Skin of body (tissue), 2 donors: Measurements from ENCODE around the gene INSR. TPM values are rescaled to one million over a fixed set of nuclear protein-coding genes. Genes with fewer than 3 reads are reported as not detected.
A peak's percentile ranks its signal among the peaks of the same experiment; 100 is the strongest.
"Not testable (repeated sequence)": the region's sequence is repeated elsewhere in the genome, so short reads cannot be mapped to it uniquely, and the experiment has no call there.

Source experiments
- DNase-seq: peaks from one replicate; lab custom pipeline; 2025; lab: John Stamatoyannopoulos, UW
- total RNA-seq: library from RNA; depleted of rRNA; stranded (reverse); fragments of >200 nt; gene quantifications from one replicate; pipeline ENCODE4 v1.2.3, GENCODE V29; 2014

INSR gene
- total RNA-seq, 1 donor from 2014 or later, result 51.4 TPM

DNA sequence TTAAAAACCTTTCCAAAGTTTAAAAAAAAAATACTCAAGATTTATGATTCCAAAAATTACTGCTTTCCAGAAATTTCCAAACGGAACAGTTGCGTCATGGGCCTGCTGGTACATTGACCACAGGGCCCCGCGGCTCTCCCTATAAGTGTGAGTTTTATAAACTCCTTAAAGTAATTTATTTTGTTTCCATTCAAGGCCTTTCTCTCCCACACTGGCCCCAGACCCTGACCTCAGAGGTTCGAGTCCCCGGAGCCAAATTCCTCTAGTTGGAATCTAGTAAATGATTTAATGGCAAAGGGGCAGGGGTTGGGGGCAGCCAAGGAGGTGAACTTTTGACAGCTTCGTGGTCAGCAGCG, 97.5 kb downstream of the INSR start:
- peak; percentile 37 for DNase-seq

DNA sequence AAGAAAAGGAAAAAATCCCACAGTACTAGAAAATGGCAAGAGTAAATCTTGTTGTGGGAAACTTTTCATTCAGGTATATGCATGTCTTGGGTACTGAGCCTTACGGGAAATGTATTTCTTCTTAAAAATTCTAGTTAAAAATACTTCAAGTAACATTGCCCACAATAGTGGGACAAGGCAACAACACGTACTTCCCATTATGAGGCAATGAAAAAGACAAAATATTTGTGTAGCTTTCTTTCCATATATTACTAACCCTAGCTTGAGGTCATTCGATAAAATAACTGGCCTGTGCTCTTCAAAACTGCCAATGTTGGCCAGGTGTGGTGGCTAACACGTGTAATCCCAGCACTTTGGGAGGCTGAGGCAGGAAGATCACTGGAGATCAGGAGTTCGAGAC, 99.2 kb downstream of the INSR start:
- no peak for DNase-seq

DNA sequence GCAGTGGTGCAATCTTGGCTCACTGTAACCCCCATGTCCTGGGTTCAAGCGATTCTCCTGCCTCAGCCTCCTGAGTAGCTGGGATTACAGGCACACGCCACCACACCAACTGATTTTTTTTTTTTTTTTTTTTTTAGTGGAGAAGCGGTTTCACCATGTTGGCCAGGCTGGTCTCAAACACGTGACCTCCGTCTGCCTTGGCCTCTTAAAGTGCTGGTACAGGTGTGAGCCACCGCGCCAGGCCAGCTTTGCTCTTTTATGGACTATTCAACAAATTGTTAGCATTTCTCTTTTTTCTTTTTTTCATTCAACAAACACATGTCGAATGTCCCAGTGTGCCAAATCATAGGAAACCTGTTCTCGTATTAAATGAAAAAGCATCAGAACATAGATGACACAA, 99.6 kb downstream of the INSR start:
- no peak for DNase-seq

DNA sequence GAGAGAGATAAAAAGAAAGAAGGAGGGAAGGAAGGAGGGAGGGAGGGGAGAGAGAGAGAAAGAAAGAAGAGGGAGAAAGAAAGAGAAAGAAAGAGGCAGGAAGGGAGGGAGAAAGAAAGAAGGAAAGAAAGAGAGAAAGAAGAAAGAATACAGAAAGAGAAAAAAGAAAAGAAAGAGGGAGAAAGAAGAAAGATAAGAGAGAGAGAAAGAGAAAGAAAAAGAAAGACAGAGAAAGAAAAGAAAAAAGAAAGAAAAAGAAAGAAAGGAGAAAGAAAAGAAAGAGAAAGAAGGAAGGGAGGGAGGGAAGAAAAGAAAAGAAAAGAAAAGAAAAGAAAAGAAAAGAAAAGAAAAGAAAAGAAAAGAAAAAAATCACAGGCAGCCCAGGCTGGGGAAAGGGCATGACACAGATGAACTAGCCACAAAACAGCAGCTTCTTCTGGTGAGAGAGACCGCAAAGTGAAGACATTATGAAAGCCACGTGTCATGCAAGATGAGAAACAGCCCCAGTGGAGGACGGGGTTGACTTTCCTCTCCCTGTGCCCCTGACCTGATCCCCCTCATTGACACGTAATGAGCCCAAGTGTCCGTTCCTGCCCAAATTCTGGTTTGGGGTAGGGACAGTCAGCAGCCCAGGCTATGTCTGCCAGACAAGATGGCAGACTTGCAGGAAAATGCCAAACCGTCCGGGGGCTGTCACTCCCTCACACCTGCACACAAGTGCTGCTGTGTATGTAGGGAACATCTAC, 102.1 kb downstream of the INSR start:
- no peak for DNase-seq

DNA sequence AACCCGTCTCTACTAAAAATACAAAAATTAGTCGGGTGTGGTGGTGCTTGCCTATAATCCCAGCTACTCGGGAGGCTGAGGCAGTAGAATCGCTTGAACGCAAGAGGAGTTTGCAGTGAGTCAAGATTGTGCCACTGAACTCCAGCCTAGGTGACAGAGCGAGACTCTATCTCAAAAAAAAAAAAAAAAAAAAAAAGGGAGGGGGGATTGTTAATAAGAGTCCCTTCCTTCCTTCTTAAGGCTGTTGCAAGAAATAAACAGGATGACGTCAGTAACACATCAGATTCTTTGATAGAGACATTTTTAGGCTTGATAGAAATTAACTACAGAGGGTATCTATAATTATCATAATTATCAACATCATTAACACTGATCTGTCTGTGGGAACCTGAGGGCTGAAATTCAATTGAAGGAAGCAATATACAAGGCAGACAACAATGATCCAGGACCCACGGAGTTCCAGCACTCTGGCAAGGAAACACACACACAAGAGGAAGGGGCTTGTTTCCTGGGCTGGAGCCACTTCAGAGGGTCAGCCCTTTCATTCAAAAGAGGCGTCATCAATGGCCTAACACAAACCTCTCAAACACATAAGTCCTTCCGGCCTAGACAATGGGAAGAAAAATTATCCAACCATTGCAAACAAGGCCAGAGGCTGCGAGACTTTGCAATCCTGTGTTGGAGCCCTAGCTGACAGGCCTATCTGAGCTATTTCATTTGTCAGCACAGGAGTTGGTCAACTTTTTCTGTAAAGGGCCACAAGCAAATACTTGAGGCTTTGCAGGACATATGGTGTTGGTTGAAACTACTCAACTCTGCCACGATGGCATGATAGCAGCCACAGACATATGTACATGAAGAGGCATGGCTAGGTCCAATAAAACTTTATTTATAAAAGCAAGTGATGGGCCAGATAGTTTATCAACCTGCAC, 105.2 kb downstream of the INSR start:
- no peak for DNase-seq

DNA sequence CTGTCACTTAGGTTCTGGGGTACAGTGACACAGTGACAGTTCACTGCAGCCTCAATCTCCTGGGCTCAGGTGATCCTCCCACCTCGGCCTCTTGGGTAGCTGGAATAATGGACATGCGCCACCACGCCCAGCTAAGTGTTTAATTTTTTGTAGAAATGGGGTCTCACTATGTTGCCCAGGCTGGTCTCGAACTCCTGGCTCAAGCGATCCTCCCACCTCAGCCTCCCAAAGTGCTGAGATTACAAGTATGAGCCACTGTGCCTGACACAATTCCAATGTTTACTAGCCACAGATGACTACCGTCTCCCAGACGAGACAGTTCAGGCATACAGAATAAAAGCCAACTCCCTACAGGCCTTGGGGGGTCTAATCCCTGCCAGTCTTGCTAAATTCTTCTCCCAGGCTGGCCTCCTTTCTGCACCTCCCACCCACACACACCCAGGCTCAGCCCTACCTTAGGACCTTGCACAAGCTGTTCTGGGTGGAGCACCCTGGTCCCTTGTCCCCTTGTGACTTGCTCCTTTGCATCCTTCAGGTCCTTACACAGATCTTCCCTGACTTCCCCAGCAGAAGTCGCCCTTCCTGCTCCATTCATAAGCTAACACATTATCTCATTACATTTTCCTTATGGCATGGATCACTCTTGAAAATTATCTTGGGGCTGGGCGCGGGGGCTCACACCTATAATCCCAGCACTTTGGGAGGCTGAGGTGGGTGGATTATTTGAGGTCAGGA, 106.4 kb downstream of the INSR start:
- no peak for DNase-seq

DNA sequence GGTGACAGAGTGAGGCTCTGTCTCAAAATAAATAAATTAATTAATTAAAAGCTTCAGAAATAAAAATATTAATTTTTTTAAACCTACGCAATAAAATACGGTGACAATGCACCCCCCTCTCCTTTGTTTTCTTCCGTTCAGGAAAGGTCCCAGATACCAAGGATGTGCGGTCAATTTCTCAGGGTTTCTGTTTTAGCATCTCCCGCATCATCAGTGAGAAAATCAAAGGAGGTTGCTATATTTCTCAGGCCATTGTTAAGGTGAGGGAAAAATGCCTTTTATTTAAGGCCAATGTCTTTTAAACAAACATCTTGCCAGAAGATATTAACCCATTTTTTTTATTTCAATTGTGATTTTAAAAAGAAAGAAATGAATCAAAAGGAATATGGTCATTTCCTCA, 111.7 kb downstream of the INSR start:
- DNase-seq, result no peak

DNA sequence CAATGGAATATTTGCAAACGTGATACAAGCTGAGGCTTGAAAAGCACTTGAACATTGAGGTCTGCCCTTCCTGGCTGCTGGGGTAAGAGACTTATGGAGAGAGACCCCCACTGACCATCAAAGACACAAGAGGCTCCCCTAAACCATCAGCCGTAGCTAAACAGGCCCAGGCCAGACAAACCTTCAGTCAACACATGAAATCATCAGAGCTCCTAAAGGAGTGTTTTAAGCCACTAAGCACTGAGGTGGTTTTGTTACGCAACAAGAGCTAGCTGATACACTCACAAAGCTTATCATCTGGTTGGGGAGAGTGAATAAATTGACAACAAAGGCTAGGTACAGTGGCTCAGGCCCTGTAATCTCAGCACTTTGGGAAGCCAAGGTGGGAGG, 114.3 kb downstream of the INSR start:
- DNase-seq, result no peak

DNA sequence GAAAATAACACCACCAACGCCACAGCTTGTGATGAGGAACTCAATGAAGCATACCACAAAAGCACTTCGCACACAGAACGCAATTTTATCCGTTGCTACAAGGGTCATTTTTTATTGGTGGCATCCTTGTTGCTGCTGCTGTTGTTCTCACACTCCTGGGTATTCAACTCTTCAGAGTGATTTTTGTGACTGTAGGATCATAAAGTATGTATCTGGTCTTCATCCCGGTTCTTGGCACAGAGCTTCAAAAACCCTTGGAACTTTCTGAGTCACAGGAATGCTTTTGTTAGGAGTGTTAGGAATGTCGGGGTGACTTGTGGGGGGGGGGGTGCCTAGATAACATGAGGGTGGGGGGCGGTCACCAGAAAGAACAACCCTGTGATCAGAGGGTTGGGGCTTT, 116.3 kb downstream of the INSR start:
- DNase-seq, result no peak

DNA sequence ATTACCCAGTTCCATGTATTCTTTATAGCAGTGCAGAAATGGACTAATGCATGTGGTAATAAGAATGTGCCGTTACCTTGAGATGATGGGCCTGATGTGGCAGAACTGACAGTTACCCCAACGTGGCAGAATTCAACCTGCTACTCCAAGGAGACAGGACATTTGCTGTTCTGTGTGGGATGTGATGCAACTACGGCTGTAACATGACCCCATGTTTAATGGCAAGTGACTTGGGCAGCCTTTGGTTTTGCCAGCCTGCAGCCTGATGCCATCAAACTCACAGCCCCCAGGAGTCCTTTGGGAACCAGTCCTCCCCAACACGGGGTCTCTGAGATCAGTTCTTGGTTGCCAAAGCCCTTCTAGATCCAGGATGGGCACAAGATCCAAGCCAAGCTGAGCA, 117.4 kb downstream of the INSR start:
- DNase-seq, result no peak

DNA sequence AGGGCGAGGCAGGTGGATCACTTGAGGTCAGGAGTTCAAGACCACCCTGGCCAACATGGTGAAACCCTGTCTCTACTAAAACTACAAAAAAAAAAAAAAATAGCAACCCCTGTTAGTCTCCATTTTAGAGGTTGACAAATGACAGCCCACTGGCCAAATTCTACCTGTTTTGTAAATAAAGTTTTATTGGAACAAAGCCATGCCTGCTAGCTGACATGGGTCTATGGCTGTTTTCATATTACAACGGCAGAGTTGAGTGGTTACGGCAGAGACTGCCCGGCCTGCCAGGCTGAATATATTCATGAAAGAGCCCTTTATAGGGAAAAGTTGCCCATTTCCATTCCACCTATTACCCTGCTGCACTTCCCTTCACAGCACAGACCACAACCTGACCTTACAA, 121.4 kb downstream of the INSR start:
- no peak for DNase-seq

DNA sequence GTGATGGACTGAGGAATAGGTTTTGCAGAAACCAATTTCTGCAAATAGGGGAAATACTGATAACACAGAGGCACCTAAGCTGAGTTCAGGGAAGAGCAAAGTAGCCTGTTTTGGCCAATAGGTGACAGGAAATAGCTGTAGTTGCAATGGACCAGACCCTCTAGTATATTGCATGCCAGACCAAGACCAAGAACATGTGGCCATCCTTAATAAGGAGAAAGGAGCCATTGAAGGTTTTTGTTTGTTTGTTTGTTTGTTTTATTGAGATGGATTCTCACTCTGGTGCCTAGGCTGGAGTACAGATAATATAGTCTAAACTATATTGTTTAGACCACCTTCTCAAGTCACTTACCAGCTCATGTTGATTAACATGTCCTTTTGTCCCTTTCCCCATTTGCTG, 123.2 kb downstream of the INSR start:
- no peak for DNase-seq

DNA sequence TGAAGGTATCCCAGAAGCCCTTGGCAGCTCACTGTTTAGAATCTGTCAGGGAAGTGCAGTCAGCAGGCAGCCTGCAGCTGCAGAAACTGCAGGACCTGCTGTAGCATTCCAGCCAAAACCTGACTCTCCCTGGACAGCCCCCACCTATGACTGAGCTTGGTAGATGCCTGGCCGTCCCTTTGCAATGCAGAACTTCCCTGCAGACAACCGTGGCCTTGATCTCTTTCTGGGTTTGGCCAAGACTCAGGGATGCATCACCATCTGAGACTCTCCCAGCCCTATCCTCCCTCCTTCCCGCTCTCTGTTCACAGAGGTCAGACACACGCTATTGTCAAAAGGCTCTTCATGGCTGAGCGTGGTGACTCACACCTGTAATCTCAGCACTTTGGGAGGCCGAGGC, 125.3 kb downstream of the INSR start:
- DNase-seq, result no peak

DNA sequence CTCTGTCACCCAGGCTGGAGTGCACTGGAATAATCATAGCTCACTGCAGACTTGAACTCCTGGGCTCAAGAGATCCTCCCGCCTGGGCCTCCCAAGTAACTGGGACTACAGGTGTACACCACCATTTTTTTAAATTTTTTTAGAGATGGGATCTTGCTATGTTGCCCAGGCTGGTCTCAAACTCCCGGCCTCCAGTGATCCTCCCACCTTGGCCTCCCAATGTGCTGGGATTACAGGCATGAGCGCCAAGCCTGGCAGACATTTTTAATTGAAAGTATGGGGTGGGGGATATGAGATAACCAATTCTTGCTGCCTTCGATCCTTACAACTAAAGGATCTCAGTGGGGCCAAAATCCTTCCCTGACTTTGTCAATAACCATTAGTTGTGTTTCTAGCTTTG, 132.9 kb downstream of the INSR start:
- DNase-seq, result no peak

DNA sequence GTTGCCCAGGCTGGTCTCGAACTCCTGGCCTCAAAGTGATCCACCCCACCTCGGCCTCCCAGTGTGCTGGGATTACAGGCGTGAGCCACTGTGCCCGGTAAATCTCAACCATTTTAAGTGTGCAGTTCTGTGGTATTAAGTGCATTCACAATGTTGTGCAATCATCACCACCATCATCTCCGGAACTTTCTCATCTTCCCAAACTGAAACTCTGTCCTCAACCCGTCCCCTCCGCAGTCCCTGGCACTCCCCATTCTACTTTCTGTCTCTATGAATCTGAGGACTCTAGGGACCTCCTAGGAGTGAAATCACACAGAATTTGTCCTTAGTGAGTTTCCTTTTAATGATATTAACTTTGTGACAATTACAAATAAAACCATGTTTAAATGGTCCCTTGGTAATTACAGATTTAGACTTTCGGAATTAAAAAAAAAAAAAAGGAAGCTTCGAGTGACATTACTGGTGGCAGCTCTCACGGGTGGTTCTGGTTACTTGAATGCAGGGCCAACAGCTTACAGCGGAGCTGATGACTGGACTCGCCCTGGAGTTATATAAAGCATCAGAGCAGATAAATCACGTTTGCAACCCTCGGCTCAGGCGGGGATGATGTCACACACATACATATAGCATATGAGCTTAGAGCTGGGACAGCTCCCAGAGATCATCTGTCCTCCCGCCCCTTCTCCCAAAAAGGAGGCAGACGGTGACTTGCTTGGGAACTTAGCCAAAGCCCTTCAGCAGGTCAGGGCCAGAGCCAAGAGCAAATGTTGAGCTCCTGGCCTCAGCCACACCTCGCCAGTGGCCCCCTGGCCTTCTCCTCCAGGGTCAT, 134.9 kb downstream of the INSR start:
- DNase-seq, result peak; percentile 95

DNA sequence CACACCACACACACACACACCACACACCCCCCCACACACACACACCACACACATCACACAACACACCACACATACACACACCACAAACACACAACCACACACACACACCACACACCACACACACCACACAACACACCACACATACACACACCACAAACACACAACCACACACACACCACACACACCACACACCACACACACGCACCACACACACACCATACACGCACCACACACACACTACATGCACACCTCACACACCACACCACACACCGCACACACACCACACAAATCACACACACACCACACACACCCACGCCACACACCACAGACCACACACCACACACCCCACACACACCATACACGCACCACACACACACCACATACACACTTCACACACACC, 141.2 kb downstream of the INSR start:
- DNase-seq, result no peak

DNA sequence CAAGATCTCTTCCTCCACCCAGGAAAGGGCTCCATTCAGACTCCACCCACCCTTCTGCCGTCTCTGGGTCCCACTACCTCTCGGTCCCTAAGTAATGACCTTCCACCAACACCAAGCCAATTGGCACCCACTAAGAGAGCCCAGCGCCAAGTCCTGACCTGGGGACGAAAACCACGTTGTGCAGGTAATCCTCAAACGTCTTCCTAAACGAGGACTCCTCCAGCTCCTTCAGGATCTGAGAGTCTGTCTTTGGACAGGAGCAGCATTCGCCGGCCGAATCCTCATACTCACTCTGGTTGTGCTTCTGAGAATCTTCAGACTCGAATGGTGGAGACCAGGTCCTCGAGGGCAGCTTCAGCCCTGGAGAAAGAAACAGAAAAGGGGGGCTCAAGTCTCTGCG, 141.6 kb downstream of the INSR start:
- DNase-seq, result no peak

DNA sequence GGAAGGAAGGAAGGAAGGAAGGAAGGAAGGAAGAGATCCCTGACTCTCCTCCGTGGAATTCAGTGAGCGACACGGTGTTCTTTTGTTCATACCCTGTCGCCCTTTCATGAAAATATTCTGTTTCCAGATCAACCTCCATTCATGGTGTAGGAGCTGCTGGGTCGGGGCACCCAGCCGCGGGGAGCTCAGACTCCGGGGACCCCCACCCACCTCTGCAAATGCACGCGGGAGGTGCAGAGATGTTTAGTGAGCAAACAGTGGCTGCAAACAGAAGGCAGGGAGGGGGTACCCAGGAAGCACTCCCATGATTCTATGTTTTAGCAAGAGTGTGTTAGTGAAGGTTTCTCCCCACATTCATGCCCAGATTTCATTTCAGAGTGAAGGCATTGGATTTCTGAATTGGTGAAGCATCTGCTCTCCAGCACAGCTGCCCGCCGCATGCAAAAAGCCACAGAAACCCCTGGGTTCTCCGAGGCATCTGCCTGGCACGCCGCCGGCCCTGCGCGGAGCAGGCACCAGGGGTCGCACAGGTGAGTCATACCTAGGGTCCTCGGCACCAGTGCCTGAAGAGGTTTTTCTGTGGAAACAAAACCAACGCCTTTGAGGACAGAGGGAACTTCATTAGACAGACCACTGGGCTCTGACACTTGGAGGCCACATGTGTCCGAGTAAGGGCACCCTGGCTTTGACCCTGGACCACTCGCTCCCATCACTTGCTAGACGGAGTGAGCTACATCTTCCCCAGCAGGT, 144.1 kb downstream of the INSR start:
- DNase-seq, result no peak

DNA sequence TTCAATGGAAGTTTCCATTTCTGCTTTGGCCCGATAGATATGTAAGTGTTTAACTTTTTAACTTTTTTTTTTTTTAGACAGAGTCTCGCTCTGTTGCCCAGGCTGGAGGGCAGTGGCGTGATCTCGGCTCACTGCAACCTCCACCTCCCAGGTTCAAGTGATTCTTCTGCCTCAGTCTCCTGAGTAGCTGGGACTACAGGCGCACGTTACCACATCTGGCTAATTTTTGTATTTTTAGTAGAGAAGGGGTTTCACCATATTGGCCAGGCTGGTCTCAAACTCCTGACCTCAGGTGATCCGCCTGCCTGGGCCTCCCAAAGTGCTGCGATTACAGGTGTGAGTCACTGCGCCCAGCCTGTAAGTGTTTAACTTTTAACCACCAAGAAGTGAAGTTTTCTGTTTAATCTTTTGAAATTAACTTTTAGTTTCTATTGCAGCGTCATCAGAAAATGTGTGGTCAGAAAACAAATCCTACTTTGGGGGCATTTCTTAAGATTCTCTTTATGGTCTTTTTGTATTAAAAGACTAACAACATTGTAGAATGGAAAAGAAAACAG, 147.0 kb downstream of the INSR start:
- DNase-seq, result not testable (repeated sequence)

DNA sequence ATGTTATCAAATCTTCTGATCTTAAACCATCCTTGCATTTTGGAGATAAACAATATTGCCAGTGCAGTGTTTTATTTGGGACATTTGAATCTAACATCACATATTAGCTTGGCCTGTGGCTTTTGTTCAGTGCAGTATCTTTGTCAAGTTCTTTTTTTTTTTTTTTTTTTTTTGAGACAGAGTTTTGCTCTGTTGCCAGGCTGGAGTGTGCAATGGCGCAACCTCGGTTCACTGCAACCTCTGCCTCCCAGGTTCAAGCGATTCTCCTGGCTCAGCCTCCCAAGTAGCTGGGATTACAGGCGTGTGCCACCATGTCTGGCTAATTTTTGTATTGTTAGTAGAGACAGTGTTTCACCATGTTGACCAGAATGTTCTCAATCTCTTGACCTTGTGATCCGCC, 148.1 kb downstream of the INSR start:
- DNase-seq, result not testable (repeated sequence)
